GM18526 (cell line): ENCODE measurements around the gene CTDSPL.

Experiments used
- POLR2A ChIP-seq: IDR thresholded peaks from 3 replicates; pipeline ENCODE4 v1.6.1; 2011; ENCODE audit not compliant: insufficient read length; ENCODE audit errors: extremely low read depth

The CTDSPL gene

DNA sequence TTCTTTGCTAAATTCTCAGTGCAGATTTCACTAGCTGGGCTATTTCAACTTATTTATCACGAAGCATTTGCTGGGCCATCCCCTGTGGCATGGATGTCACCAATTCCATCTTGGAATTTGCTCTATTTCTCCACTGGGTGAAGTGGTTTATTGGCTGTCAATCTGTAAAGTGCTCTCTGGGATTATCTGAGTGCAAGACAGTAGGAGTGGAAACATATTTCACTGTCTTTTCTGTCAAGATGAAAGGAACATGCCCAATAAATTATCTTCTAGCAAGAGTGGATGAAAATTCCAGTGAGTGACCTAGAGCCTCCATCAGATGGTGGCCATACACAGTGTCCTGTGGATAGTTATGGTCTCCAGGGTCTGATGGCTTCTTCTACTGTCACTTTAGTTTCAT, 25.1 kb upstream of the CTDSPL start:
- no peak for TF ChIP-seq POLR2A

DNA sequence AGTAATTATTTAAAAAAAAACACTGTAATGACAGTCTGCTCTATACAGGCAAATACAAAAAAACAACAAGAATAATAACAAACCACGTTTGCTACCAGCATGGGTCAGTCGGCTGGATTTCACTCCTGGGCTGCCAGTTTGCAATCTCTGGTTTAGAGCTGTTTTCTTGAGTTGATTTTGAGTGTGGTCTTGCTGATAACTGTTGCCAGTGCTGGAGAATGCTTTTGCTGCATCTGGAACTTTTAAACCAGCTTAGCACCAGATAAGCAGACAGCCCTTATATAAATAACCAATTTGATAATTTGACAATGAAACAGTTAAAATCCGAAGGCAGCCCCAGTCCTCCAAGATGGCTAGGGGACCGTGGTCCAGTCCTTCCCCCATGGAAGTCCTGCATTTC, 14.0 kb upstream of the CTDSPL start:
- TF ChIP-seq POLR2A = no peak

DNA sequence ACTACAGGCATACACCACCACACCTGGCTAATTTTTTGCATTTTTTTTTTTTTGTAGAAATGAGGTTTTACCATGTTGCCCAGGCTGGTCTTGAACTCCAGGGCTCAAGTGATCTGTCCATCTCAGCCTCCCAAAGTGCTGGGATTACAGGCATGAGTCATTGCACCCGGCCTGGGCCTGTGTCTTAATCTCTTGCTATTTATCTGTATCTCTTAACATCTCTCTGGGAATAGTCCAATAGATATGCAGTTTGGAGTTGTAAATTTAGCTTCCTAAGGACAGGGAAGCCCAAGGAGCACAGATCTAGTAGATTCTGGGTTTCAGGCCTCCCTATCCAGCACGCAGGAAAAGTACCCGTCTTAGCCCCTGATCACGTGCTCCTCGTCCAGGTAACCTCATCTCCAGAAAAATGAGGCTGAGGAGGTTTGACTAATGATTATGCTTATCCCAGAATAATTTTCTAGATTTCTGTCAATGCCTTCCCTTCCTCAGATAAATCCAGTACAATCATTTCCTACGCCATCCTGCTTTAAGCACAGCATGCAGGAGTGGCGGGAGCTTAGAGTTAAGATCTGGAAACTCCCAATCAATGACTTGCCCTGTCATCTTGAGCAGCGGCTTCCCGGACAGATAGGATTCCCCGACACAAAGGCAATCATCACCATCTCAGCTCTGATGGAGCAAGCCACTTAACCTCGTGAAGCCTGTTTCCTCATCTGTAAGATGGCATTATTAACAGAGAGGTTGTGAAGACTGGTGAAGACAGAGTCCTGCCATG, 12.3 kb upstream of the CTDSPL start:
- TF ChIP-seq POLR2A = no peak

DNA sequence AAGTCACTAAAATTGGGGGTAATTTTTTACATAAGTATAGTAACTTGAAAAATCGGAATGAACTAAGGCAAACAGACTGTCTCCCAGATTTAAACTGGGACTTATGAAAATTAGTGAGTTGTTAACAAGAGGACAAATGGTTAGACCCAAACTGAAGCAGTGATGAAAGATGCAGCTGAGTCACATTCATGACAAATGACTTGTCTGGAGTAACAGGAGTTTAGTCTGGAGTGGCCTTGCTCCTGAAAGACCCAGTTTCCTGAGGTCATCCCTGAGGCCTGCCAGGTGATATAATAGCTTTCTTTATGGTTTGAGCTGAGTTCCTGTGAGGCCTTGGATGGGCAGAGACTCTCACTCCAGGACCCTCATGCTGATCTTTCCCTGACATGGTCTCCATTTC, 9.6 kb upstream of the CTDSPL start:
- TF ChIP-seq POLR2A = no peak

DNA sequence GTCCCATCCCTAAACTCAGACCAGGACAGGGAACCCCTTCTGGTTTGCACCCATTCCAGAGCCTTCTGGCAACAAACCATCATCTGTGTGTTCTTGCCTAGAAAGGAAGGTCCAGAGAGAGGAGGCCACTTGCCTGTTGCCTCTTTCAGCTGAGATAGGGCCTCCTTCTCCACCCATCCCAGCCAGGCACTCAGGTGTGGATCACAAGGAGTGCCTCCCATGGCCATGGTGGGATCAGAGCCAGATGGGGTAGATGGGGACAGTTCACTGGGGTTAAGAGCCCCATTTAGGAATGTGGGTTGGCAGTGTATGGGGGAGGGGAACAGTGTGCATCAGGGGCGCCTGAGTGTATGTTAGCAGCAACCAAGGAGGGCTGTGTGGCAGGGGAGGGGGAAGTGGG, 8.9 kb upstream of the CTDSPL start:
- no peak for TF ChIP-seq POLR2A

DNA sequence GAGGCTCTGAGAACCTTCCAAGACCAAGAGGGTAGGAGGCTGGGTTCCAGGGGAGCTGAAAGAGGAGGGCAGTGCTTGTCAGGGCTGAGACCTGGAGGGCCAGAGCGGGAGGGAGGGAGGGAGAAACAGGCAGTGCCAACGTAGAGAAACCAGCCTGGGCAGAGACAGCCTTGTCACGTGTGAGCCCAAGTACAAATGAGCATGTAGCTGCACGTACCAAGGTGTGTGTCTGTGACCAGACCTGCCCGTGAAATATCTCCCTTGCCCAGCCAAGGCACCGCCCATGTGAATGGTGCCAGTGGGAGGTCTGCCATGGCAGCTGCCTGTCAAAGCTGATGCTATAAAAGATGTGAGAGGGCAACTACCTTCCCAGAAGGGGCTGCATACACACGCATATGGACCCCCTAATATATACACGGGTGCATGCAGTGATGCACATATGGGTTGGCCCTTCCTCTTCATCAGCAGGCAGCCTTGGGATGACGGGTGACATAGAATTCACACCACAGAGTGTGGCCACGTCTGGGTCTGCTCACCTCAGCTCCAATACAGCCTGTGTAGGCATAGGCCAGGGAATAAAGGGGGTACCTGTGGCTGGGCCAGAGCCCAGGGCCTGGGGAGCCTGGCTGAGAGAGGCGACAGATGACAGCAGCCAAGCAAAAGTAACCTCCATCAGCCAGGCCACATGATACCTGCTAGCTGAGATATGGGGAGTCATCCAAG, 7.8 kb upstream of the CTDSPL start:
- no peak for TF ChIP-seq POLR2A

DNA sequence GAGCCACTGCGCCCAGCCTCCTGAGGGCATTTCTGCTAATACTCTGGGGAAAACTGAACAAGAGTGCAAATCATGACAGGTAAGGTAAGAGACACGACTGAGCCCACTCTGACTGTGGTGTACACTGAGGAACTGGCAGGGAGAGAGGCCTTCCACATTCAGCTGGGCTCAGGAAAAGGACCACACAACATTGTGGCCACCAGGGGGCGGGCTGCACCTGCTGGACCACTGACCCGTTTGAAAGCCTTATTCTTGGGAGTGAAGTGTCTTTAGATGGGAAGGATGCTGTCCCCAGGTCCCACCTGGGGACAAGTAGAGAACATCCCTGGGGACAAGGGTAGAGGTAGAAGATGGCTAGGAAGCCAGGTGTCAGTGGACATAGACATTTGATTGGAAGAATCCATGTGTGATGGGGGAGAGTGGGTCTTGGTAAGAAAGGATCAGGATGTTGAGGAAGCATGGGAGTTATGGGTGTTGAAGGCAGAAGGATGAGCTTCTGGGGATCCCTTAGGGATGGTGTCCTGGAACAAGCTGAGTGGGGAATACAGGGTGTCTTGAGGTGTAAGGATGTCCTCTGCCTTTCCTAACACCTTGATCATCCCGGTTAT, 6.2 kb upstream of the CTDSPL start:
- TF ChIP-seq POLR2A = no peak

DNA sequence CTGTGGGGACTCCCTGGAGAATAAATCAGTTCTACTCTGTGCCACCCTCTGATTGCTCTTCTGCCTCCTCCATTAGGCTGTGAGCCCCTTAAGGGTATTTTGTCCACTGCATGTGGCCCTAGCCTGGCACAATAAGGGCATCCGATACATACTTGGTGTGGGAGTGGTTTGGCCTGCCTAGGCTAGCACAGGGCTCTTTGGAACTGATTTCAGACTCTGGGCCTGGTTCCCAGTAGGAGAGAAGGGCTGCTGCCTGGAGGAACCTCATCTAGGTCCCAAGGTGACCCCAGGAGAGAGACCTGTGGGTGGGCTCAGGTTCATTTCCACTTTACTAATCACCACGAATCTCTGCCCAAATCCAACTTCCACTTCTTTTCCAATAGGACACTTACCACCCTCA, 5.3 kb upstream of the CTDSPL start:
- TF ChIP-seq POLR2A = no peak

DNA sequence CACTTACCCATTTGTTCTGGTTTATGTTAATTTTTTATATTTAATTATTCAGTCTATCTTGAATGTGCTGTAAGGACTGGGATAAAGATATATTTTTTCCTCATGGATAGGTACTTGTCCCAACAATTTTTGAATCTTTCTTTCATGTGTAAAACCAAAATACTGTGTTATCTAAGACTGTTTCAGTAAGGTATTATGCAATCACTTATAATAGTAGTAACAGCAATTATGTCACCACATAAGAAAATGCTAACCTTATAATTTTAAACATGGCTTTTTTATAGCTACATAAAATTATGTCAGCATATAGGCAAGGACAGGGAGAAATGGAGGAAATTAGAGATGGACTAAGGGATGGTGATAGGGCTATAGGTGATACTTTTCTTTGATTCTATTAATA, 2.9 kb upstream of the CTDSPL start:
- TF ChIP-seq POLR2A = no peak

DNA sequence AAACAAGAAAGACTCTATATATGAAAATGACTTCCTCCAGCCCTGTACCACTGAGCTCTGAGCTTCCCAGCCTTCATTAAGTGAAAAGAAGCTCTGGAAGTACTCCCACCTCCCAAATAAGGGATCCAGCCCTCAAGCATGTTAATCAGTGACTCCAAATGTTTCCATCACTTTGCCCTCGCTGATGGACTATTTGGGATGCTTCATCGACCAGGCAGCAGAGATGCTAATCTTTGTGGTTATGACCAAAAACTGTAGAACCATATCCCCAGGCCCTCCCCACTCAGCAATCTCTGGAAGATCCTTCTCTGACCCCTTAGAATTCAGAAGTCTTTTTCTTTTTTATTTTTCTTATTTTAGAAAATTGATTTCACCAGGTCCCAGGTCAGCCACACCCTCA, 2.3 kb upstream of the CTDSPL start:
- TF ChIP-seq POLR2A = no peak

DNA sequence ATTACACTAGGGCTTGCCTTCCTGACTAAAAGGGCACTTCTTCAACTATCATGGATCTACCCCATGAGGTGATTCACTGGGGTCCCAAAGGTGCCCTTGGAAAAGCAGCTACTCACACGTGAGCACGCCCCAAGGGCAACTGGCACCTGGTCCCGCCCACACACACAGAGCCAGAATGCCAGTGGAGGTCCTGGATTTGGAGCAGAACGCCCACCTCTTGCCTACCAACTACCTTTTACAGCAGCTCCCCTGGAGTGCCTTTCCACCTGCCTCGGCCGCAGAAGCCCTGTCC, 1.8 kb upstream of the CTDSPL start:
- no peak for TF ChIP-seq POLR2A

DNA sequence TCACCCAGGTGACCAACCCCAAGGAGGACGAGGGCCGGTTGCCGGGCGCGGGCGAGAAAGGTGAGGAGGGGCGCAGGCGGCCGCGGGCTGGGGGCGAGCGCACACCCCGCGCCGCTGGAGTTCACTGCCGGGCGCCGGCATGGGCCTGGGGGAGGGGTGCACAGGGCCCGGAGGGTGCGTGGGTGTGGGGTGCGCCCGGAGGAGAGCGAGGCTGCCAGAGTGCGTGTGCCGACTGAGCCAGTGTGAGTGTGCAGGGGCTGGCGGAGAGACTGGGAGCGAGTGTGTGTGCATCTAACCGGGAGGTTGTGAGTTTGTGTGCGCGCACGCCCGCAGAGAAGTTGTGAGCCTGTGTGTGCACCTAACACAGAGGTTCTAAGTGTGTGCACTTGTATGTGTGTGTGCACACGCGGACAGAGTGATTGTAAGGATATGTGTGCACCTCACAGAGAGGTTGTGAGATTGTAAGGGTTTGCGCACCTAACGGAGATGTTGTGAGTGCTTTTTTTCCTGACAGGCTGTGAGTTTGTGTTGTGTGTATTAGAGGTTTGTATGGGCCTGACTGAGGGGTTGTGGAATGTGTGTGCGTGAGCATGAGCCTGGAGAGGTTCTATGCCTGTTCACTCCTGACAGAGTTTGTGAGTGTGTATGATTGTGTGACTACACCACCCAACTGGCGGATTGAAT, 681 bp downstream of the CTDSPL start:
- TF ChIP-seq POLR2A = no peak

DNA sequence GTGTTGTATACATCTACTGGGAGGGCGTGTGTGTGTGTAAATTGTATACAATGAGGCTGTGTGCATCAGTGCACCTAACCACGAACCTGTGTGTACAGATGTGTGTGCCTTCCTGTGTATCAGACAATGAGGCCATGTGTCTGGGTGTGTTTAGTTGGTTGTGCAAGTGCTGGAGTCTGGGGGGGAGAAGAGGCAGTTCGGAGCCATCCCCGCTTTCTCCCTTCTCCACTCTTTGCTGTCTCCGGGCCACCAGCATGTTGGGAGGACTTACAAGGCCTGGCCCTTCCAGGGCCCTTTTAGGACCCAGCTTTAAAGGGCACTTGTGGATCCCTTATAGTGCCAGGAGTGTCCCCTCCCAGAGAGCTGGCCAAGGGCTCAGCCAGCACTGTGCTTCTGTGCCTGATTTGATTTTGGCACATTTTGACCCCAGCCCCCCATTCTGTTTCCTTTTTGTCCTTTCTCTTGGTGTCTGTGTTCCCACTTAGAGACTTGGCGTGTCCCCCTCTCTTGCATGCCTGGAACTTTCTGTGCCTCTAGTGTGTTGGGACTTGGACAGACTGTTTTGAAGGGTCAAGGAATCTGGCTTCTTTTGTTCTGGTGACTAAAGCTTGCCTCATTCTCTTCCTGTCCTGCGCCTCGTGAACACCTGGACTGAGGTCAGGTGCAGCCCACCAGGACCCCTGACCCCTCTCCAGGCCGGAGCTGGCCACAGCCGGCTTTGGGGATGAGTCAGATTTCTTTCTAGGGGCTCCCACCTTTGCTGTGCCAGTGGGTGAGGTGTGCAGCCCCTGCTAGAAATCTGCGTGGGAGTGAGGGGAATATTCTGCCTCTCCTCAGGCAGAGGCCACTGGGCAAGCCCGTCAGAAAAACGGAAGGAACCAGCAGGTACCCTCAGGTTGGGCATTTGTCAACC, 1.5 kb downstream of the CTDSPL start:
- TF ChIP-seq POLR2A = no peak

DNA sequence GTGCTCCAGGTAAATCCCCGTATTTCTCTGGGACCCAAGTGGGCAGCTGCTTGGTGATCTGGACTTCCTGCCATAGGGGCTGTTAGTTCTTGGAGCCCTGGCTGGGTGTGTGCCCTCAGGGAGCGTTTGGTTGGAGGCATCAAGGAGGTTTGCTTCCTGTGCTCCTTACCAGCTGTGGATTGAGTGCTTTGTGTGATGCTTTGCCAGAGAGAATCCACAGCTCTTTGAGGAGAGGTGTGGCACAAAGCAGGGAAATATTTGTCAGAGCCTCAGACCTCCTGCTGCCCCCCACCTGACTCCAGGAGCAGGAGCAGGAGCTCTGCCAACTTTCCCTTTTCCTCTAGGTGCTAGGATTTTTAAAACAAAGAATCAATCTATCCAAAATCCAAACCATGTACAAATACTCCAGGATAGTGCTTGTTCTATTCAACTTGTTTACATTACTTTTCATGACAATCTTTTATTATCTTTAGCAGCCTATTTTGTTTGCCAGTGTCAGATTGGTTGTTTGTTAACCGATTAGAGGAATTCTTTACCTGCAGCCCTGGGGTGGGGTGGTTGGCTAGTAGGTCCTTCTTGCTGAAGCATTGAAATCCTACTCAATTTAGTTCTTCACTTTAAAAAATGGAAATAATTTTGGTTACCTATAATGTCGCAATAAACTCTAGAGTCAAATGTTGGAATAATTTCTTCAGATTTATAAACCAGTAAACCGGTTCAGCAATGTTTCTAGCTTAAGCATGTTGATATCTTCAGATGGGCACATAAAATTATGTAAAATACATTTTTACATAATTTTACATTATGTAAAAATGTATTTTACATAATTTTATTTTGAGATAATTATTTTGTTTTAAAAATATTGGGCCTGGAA, 2.5 kb downstream of the CTDSPL start:
- no peak for TF ChIP-seq POLR2A
